Testis (tissue), 2 donors: ENCODE results near the gene PSMD2.

Experiments
- CTCF ChIP-seq, 3 experiments: fragments of 450-650 bp in 2 of 3; fragments of 200-600 bp in 1 of 3; sonication (generic) in 1 of 3; IDR thresholded peaks; one replicate each; pipeline ENCODE4 v1.5.1; 2016 to 2019; ENCODE audit warnings: antibody characterized with exemption in 3 of 3, mild to moderate bottlenecking in 2 of 3, moderate library complexity in 1 of 3
- POLR2A ChIP-seq: fragments of 450-650 bp; IDR thresholded peaks from one replicate; pipeline ENCODE4 v1.6.1; 2017; ENCODE audit warnings: antibody characterized with exemption, mild to moderate bottlenecking, moderate library complexity

GRCh38 chr3:184261854-184262763 is 36.9 kb upstream of the PSMD2 start:
- TF ChIP-seq CTCF (IDR thresholded peaks at IDR 0.05), result no peak
- no peak for TF ChIP-seq POLR2A
